PC-3 (cell line): ENCODE data around the gene APBA2.

Experiments
- CTCF ChIP-seq: fragments of 300-600 bp; sonication (generic); conservative IDR thresholded peaks from 2 replicates; pipeline ENCODE4 v1.5.1; 2017; ENCODE audit warnings: antibody characterized with exemption, low read depth, mild to moderate bottlenecking, low read length
- EZH2 ChIP-seq: fragments of 300-600 bp; sonication (generic); IDR thresholded peaks from one replicate; pipeline ENCODE4 v1.6.1; 2017; ENCODE audit warnings: antibody characterized with exemption, mild to moderate bottlenecking, low read length; ENCODE audit not compliant: unreplicated experiment
- EZH2phosphoT487 ChIP-seq: fragments of 300-600 bp; sonication (generic); IDR thresholded peaks from 2 replicates; pipeline ENCODE4 v1.6.1; 2018; ENCODE audit warnings: mild to moderate bottlenecking, antibody characterized with exemption, low read length, borderline replicate concordance

DNA sequence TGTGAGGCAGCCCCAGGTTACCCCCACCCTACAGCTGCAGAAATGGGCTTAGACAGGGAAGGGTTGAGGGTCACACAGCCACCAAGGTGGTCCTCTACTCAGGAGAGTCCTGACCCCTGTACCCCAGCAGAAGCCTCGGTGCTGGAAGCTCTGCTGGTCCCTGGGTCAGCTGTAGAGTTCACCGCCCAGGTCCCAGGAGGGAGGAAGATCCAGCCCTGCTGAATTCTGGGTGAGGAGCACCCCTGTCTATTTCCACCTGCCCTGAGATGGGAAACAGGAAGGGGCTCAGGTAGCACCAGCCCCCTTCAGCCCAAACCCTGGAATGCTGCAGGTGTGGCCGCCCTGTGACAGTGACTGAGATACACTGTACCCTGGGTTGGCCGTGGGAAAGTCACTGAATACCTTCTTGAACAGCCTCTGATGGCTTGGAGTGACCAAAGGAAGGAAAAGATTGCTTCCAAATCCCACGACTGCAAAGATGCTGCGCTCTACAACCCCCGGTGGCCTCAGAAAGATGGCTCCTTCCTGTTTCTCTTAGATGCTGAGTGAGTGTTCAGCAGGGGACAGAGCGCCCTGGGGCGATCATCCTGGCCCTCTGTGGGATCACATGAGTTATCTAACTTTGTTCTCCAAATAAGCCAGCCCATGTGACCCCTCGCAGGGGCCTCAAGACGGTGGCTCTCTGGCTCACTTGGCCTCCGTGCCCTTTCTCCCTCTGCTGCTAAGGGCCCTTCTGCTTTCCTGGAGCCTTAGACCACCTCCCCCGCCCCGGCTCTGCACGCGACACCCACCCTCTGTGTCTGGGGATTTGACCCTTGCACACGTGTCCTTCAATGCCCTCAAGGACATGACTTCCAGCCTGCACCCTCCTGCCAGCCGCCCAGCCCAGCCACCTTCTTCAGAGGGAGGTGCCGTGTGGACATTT lies 242.0 kb downstream of the APBA2 start:
- TF ChIP-seq CTCF (no peak), EZH2 (no peak), EZH2phosphoT487 (no peak)
